ENCODE data around the gene CSF3R.

The CSF3R gene

DNA sequence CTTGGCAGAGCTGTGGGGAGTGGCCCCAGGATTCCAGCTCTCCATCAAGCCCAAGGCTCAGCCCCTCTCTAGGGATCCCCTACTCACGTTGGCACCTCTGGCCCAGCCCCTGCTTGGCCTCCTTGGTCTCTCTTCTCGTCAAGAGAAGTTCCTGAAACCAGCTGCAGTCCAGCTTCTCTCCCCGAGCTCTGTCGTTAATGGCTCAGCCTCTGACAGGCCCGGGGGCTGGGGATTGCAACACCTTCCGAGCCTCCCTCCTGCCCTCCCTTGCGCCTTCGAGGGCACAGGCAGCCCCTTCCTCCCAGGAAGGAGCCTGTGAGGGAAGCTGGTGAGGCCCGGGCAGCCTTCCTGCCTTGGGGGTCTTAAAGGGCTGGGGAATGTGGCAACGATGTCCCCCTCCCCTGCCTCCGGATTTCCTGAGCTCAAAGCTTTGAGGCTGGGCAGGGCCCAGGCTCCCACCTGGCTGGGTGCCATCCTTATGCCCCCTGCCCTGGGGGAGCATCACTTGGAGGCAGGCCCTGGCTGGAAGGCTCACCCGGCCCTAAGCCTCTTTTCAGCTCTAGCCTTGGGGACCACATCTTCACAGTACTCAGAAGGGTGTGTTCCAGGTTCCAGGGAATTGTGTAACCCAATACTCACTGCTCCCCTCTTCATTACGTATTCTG, at the start of gene CSF3R:
CSF3R (minus strand) TSS at position 190 of the 665 bp plus-strand sequence. CDS start 3,417 bp downstream, outside the sequence.
- no peak for DNase-seq

DNA sequence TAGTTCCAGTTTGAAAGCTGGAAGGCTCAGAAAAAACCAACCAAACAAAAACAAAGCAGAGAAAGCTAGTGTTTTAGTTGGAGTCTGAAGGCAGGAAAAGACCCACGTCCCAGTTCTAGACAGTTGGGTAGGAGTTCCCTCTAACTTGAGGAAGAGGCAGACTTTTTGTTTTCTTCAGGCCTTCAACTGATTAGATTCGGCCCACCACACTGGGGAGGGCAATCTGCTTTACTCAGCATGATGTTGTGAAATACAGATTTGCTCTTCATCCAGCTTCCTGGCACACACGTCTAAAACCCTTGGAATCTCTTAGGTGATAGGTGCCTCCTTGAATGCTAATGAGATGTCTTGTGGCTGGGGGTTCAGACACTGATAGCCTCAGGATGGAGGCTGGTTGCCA, 49.1 kb upstream of the CSF3R start:
- no peak for DNase-seq

DNA sequence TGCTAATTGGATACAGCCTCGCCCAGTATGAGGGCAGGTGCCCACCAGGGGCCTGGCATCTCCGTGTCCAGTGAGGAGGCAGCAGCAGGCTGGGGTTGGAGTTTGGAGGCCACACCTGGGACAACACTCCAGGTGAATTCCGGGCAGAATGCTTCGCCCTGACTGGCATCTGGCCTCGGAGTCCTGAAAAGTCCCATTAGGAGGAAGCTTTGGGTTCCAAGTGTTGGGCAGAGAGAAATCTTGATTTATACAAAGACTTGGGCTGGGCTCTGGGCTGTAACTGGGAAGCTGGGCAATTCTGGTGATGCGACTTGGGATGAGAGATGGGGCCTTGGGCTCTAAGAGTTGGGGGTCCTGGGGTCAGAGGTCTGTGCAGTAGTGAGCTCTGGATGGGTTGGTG, 48.1 kb upstream of the CSF3R start:
- DNase-seq = no peak

DNA sequence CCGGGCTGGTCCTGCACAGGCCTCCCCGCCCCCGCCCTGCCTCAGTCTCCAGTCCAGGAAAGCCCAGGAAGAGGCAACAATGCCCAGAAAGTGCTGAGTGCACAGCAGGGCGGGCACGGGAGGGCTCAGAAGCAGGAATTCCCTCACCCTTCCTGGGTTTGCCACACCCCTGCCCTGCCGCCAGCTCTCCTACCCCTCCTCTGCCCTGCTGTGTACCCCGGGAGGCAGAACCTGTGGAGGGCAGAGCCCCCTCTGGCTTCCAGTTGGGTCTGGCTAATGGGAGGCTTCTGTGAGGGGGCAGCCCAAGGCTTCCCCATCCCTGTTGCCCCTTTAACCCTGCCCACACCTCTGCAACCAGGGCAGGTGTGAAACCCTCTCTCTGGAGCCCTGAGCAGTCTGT, 47.5 kb upstream of the CSF3R start:
- no peak for DNase-seq

DNA sequence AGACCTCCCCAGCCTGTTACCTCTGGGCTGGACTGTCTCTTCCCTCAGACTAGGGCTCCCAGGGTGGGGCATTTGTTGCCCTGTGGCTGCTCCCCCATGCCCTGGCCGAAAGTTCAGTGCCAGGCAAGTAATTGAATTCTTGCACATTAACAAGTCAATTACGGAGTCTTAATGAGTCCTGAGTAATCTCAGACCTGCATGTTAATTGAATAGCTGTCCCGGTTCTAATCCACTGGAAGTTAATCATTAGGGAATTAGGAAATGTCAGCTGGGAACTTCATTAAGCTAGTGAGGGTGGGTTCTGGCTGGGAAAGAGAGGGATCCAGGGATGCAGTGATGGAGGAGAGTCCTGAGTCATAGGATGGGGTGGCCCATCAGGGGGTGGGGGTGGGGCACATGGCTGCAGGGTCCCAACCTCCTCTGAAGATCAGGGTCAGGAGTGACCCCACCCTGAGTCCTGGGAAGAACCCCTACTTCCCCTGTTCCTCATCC, 47.1 kb upstream of the CSF3R start:
- DNase-seq = no peak

DNA sequence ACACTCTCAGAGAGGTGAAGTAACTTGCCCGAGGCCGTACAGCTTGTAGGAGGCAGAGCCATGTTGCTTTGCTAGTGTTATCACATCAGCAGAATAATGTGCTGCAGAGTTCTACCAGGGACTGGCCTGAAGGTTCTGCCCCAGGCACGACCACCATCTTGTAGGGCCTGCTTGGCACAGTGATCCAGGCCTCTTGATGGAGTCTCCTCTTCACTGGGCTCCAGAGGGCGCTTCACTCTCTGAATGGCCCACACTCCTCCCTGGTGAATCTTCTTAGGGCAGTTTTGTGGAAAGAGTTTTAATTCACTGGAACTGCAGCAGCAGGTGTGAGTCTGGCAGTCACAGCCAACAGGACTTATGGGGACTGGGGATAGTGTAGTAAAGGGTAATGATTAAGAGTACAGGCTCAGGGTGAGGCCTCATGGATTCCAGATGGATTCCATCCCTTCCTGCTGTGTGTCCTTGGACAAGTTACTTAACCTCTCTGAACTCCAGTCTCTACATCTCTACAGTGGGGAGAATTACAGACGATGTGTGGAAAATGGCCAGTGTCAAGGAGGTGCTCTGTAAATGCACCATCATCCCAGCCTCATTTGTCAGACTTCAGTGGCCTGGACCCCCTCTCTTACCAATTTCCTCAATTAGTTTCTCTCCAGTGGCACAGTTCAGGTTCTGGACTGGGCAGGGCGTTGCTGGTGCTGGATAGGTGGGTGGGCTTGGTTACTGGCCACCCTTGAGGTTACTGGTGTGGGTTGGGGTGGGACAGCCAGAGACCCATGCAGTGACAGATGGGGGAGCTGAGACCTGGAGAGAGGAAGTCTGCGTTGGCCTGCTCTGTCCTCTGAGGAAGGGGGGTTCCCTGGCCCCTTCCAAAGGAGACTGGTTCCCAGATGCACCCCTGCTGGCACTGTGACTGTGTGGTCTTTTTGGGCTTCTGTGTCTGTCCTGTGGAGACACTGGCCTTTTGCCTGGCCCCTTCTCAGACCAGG, 45.9 kb upstream of the CSF3R start:
- DNase-seq = peak; percentile 33

DNA sequence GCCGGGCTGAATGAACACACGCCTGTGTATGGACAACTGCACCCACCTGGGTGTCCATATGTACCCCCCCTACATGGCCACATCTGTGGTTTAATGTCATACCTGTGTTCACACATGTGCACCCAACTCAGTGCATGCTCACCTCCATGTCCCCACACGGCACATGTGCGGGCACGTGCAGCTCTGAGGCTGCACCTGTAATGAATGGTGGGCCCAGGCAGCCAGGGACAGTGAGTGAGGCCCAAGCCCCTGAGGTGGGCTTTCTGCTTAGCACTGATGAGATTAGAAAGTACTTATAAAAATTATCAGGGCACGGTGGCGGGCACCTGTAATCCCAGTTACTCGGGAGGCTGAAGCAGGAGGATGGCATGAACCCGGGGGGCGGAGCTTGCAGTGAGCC, 42.5 kb upstream of the CSF3R start:
- no peak for DNase-seq

DNA sequence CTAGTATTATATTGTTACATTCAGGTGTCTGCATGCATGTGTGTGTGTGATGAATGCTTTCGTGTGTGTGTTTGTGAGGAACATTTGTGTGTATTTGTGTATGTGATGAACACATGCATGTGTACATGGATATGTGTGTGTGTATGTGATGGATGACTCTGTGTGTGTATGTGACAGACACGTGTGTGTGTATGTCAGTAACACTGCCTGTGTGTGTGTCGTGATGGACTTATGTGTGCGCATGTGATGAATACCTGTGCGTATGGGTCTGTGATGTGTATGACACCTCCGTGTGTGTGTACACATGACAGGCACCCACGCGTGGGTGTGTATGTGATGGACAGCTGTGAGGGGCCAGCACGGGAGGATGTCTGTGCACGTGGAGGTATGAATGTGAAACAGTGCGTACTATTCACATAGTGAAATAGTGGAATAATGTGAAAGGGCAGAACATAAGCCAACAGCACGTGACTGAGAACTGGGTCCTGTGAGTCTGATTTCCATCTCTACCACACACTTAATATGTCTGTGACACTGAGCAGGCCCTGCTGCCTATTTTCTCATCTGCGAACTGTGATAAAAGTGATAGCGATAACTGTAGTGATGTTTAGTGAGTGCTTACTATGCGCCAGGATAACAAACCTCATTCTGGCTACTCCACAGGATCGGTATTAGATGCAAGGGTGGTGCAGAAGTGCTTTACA, 41.8 kb upstream of the CSF3R start:
- no peak for DNase-seq

DNA sequence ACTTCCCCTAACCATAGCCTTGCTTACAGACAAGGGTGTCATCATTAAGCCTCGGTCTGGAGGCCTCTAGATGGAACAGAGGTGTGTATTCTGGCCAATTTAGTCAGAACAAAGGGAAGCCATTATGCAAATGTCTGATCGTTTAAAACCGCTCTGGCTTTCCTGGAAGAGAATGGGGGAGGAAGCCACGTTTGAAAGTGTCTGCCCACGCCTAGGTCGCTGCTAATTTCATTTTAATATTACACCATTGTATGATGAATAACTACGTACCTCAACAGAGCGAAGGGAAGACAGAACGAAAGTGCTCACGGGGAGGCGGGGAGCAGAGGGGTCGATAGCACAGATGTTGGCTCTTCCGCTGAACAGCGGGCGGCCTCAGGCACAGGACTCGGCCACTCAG, 41.1 kb upstream of the CSF3R start:
- no peak for DNase-seq

DNA sequence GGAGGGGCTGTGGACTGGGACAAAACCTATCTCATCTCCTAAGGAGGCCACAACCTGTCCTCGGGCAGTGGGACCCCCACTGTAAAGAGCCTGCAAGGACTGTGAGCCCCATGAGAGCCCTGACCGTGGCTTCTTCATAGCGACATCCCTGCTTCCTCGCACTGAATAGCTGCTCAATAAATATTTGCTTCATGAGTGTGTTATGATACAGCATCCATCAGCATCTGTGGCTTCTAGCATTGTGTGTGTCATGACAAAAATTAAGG, 40.5 kb upstream of the CSF3R start:
- no peak for DNase-seq

DNA sequence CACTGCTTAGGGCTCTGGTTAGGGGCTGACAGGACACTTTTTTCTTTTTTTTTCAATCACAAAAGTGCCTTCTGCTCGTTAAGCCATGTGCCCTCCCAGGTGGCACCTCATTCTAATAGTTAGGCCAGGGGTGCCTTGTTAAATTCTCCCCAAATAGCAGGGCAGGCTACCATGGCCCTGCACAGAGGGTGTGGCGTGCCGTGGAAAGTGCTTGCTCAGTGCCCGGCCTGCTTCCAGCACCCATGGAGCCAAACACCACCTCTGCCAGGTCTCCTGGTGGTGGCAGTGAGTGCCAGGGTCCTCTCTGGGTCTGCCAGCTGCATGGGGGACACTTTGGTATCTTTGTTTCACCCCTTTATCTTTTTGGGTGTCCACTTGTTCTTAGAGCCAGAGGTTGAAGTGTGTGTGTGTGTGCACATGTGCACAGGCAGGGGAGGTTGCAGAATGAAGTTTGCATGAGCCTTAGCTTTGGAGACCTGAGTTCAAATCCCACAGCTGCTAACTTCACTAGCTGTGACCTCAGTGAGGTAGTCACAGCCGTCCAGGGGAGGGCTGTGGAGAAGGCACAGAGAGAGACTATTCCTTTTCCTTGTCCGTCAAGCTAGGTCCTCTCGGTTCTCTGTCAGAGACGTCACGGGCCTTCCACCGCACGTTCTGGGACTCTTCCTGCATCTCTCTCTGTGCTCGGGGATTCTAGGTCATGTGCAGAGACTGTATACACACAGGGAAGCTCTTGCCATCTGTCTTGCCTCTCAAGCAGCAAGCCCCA, 39.9 kb upstream of the CSF3R start:
- no peak for DNase-seq

DNA sequence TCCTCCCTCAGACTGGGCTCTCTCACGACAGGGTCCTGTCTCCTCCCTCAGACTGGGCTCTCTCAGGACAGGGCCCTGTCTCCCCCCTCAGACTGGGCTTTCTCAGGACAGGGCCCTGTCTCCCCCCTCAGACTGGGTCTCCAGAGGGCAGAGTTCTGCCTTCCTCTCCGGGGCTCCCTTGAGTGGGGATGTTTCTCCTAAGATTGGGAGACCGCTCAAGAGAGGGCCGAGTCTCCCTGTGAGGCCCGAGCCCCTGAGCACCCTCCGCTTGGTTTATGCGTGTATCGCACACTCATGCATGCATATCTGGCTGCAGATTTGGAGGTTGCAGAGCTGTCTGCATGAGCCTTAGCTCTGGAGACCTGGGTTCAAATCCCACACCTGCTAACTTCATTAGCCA, 39.3 kb upstream of the CSF3R start:
- DNase-seq = no peak

DNA sequence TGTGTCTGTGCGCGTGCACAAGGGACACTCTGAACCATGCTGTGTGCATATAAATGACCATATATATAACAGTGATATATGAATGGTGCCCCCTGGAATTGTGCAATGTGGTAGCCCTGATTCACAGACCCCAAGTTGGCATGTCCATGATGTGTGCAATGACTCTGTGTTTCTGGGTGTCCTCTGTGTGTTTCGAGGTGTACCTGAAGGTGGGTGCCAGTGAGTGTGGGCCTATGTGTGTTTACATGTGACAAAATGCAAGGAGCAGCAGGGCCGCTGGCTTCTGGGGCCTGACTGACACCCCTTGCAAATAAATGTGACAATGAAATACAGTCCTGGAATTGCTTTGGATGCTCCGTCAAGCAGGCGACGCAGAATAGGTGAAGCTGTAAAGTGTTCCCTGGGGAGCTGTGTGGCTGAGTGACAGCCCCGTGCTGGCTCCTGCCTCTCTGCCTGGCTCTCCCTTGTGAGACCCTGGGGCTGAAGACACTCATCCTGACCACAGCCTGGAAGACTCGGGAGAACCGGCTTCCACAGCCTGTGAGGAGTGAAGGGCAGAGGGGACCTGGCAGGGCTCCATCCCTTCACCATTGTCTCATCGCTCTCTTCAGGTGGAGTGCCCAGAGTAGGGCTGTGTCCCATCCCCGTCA, 38.2 kb upstream of the CSF3R start:
- no peak for DNase-seq

DNA sequence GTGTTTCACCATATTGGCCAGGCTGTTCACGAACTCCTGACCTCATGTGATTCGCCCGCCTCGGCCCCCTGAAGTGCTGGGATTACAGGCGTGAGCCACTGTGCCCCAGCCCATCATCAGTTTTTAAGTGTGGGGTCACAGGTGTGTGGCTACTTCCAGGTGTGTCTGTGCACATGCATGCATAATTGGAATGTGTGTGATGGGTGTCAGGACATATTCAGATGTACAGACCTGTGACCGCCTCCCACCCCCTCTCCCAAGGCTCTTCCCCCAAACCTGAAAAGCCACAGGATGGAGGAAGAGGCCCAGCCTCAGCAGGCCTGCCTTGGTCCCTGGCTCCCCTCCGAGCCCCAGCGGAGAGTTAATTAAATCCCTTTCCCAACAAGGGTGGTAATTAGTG, 37.3 kb upstream of the CSF3R start:
- no peak for DNase-seq

DNA sequence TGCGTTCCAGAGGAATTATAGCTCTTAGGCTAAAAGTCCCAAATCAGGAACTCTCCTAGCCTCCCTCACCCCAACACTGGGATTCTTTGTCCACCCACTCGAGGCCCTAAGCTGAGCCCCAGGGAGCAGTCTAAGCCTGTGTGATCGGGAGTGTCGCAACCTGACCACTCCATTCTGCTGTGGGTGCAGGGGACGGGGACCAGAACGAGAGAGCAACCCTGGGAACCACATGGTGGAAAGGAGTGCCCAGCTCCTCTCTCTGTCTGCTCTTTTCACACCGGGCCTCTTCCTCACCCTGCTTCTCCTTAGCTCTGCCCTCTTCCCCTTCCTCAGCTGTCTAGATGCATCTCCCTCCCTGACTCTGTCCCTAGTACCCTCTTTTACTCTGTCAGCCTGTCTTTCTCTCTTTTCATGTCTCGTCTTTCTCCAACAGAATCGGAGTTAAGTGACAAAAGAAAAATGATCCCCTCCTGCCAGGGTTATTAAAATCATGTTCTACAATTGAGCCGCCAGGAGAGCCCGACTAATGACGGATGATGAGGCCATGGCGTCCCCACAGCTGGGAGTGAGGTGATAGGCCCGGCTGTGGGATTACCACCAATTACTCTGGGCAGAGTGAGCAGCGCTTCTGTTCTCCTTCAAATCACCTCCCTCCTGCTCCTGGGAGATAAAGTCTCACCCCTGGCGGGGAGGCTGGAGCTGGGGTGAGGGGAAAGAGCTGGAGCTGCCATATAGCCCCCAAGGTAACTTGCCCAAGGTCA, 34.5 kb upstream of the CSF3R start:
- DNase-seq = peak; percentile 19

DNA sequence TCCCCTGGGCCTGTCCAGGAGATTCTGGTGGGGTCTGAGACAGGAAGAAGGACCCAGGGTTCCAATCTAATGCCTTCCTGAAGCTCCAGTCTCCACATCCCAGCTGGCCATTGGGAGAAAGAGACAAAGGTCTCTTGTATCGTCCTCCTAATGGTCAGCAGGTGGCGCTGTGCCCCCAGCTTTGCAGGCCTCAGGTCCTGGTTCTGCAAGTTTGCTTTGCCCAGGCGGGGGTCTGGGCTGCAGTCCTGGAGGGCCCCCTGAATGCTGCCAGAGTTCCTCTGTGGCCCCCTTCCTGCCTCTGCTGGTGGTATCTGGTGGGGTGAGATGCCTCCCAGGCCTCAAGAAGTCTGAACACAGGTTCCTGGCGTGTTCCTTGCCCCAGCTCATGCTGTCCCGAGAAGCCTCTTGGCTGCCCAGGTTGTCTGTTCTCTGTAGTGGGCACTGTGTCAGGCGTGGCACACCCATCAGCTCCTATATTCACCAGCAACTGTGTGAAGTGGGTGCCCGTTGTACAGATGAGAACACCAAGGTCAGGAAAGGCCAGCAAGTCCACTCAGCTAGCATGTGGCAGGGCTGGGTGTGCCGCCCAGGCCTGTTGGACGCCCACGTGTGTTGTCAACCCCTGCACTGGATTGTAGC, 33.8 kb upstream of the CSF3R start:
- DNase-seq = peak; percentile 66

DNA sequence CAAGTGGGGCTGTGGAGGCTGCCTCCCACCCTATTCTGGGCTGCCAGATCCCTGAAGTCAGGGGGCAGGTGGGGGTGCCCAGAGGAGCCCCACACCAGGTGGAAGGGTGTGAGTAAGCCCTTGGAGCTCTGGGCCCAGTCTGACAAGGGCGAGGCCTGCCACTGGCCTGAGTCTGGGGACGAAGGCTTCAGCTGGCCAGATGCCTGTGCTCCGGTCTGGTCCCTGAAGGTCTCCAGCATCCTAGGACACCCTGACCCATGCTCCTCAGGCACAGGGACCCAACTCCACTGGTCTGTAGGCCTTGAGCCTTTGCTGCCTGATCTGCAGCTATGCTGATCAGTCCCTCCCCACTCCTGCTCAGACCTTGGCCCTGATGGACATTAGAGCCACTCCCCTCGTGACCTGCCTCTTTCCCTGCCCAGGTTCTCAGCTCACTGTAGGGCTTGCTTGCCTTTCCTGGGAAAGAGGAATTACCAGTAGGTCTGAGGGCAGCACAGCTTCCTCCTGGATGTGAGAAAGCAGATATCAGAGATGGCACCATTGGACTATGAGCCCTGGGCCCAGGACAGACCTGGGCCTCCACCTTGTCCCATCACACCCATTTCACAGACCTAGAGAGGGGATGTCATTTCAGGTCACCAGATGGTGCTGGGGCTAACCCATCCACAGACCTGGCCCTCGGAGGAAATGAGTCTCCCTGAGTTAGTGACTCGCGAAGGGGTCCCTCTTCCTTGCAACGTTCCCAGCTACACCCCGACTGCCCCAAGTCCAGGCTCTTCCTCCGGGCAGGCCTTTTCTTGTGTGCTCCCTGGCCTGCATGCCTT, 32.8 kb upstream of the CSF3R start:
- DNase-seq = no peak

DNA sequence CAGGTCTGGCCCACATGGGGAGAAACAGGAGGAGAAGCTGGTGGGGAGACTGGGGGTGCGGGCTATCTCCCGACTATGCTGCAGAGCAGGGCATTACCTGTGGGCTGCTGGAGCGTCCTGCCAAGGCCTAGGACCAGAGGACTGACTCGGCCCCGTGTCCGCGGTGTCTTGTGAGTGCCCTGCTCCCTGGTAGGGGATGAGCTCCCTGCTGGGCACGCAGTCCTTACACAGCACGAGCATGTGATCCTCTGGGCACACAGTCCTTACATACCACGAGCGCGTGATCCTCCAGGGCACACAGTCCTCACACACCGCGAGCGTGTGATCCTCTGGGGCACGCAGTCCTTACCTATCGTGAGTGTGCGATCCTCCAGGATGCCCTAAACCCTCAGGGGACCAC, 31.8 kb upstream of the CSF3R start:
- DNase-seq = no peak

DNA sequence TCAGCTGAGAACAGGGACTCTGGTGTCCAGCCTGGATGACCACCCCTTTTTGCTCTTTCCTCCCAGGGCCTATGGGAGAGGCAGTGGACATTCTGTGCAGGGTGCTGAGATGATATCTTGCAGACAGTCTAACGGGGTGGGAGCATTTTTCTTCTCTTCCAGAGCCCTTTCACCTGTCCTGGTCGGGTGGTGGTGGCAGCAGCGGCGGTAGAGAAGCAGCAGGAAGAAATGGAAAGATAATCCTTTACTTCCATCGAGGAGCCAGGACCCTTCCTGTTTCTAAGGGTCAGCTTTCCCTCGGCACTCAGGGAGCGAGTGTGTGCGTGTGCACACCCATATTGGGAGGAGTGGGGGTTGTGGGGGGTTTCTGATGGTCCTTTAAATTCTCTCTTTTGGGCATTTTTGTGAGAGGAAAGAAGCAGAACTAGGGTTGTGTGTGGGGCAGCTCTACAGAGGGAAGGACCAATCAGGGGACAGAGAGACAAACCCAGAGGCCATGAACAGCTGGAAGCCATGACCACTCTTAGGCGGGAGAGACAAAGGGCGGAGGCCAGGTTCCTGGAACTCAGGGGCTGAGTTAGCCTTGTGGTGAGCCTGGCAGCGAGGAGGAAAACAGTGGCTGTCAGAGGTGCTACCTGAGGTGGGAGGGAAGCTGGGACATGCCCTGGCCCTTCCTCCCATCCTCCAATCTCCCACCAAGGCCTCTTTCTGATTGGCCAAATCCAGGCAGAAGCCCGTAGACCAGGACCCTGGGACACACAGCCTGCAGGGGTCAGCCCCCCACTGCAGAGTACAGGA, 31.2 kb upstream of the CSF3R start:
- DNase-seq = peak; percentile 59
